NCI-H2107 treated with DMSO at 0.1 percent for 48 hours (cell line): ENCODE measurements around the gene MYLIP.

Experiments used
- DNase-seq: peaks from one replicate; lab custom pipeline; 2025; ENCODE audit not compliant: unreplicated experiment; lab: John Stamatoyannopoulos, UW

Gene MYLIP

GRCh38 chr6:16128759-16129622 lies at the start of gene MYLIP:
MYLIP (plus strand) TSS chr6:16129086; CDS start chr6:16129323, 237 bp downstream.
- DNase-seq, result peak; percentile 62

- no peak for DNase-seq
These were observed 49.5 kb upstream of the MYLIP start for GRCh38 chr6:16079354-16079753.

GRCh38 chr6:16080204-16080603 lies 48.7 kb upstream of the MYLIP start:
- no peak for DNase-seq

GRCh38 chr6:16081326-16081725 lies 47.6 kb upstream of the MYLIP start:
- DNase-seq, result no peak

GRCh38 chr6:16082361-16082760 lies 46.5 kb upstream of the MYLIP start:
- DNase-seq, result no peak

- no peak for DNase-seq
These were observed 41.9 kb upstream of the MYLIP start for GRCh38 chr6:16086965-16087364.

GRCh38 chr6:16087386-16087785 lies 41.5 kb upstream of the MYLIP start:
- no peak for DNase-seq

- no peak for DNase-seq
These were observed 40.5 kb upstream of the MYLIP start for GRCh38 chr6:16088409-16088808.

- DNase-seq, result no peak
These were observed 39.4 kb upstream of the MYLIP start for GRCh38 chr6:16089232-16090062.

GRCh38 chr6:16090452-16090851 lies 38.4 kb upstream of the MYLIP start:
- DNase-seq, result no peak

- DNase-seq, result no peak
These were observed 38.0 kb upstream of the MYLIP start for GRCh38 chr6:16090920-16091319.

GRCh38 chr6:16092140-16092539 lies 36.7 kb upstream of the MYLIP start:
- DNase-seq, result no peak

- DNase-seq, result no peak
These were observed 35.9 kb upstream of the MYLIP start for GRCh38 chr6:16092990-16093389.

GRCh38 chr6:16095180-16095579 lies 33.7 kb upstream of the MYLIP start:
- no peak for DNase-seq

- no peak for DNase-seq
These were observed 31.3 kb upstream of the MYLIP start for GRCh38 chr6:16097382-16098171.

- DNase-seq, result no peak
These were observed 30.7 kb upstream of the MYLIP start for GRCh38 chr6:16098211-16098610.

- DNase-seq, result no peak
These were observed 26.7 kb upstream of the MYLIP start for GRCh38 chr6:16102208-16102607.

GRCh38 chr6:16103722-16104121 lies 25.2 kb upstream of the MYLIP start:
- DNase-seq, result no peak

GRCh38 chr6:16104624-16105433 lies 24.1 kb upstream of the MYLIP start:
- DNase-seq, result no peak

GRCh38 chr6:16105854-16106253 lies 23.0 kb upstream of the MYLIP start:
- no peak for DNase-seq
